CD4-positive, alpha-beta T cell treated with Interleukin-4 for 1 hour (primary cell): ENCODE measurements around the gene GNB4.

Experiments used
- DNase-seq, 2 donors: peaks; one replicate each; pipeline ENCODE4 v3.0.0-alpha.2; 2020 to 2022

GNB4 gene

GRCh38 chr3:179432451-179432850 lies 18.8 kb downstream of the GNB4 start:
- no peak for DNase-seq

- no peak for DNase-seq
Observed at GRCh38 chr3:179432021-179432420, 19.2 kb downstream of the GNB4 start.

GRCh38 chr3:179430277-179430870 lies 20.9 kb downstream of the GNB4 start:
- DNase-seq = no peak

- DNase-seq = no peak
Observed at GRCh38 chr3:179428876-179429548, 22.3 kb downstream of the GNB4 start.

- no peak for DNase-seq
Observed at GRCh38 chr3:179425075-179425474, 26.2 kb downstream of the GNB4 start.

- no peak for DNase-seq
Observed at GRCh38 chr3:179421500-179421899, 29.8 kb downstream of the GNB4 start.

GRCh38 chr3:179418610-179419009 lies 32.7 kb downstream of the GNB4 start:
- no peak for DNase-seq

- DNase-seq = no peak
Observed at GRCh38 chr3:179416681-179417080, 34.6 kb downstream of the GNB4 start.

GRCh38 chr3:179415377-179415776 lies 35.9 kb downstream of the GNB4 start:
- DNase-seq = no peak

- DNase-seq = no peak
Observed at GRCh38 chr3:179414804-179415203, 36.5 kb downstream of the GNB4 start.

GRCh38 chr3:179410999-179411398 lies 40.3 kb downstream of the GNB4 start:
- DNase-seq = no peak

GRCh38 chr3:179410331-179410730 lies 40.9 kb downstream of the GNB4 start:
- DNase-seq = no peak

GRCh38 chr3:179404307-179404706 lies 47.0 kb downstream of the GNB4 start:
- no peak for DNase-seq

GRCh38 chr3:179402963-179403362 lies 48.3 kb downstream of the GNB4 start:
- DNase-seq = no peak

GRCh38 chr3:179401561-179401960 lies 49.7 kb downstream of the GNB4 start:
- DNase-seq = no peak

- no peak for DNase-seq
Observed at GRCh38 chr3:179398574-179399231, 52.6 kb downstream of the GNB4 start.

- no peak for DNase-seq
Observed at GRCh38 chr3:179391906-179392305, 59.4 kb downstream of the GNB4 start.

GRCh38 chr3:179376474-179376873 lies 74.8 kb downstream of the GNB4 start:
- DNase-seq = no peak

GRCh38 chr3:179375091-179375999 lies 75.9 kb downstream of the GNB4 start:
- DNase-seq = no peak

- DNase-seq = no peak
Observed at GRCh38 chr3:179373938-179374337, 77.3 kb downstream of the GNB4 start.

- DNase-seq = no peak
Observed at GRCh38 chr3:179369621-179370020, 81.6 kb downstream of the GNB4 start.

GRCh38 chr3:179363332-179363731 lies 87.9 kb downstream of the GNB4 start:
- no peak for DNase-seq

GRCh38 chr3:179355996-179356395 lies 95.3 kb downstream of the GNB4 start:
- DNase-seq = no peak
